Fibroblast of lung (primary cell): ENCODE measurements around the gene OR8B4. TPM values are rescaled to one million over a fixed set of nuclear protein-coding genes. Genes with fewer than 3 reads are reported as not detected.

Experiments used
- DNase-seq, 2 donors: peaks; one replicate each; pipeline versions ENCODE4 v3.0.0 to v3.0.0-alpha.2; 2010; ENCODE audit warnings: low read depth in 2 of 2
- H2AFZ ChIP-seq: 2 replicates; pipeline ENCODE4 v1.5.1; 2012; ENCODE audit warnings: low read length, control low read depth, inconsistent platforms
- H3K27ac ChIP-seq: 2 replicates; pipeline ENCODE4 v1.5.1; 2011; ENCODE audit warnings: low read length, control low read depth; ENCODE audit not compliant: insufficient read depth
- H3K27me3 ChIP-seq: 2 replicates; pipeline ENCODE4 v1.5.1; 2011; ENCODE audit warnings: mild to moderate bottlenecking, low read length; ENCODE audit not compliant: control insufficient read depth, insufficient read depth
- H3K36me3 ChIP-seq: 2 replicates; pipeline ENCODE4 v1.5.1; 2011; ENCODE audit warnings: low read length; ENCODE audit not compliant: control insufficient read depth, insufficient read depth
- H3K4me1 ChIP-seq: 2 replicates; pipeline ENCODE4 v1.5.1; 2011; ENCODE audit warnings: low read length; ENCODE audit not compliant: control insufficient read depth, insufficient read depth; ENCODE audit errors: extremely low read depth
- H3K4me2 ChIP-seq: 2 replicates; pipeline ENCODE4 v1.5.1; 2011; ENCODE audit warnings: low read length, control low read depth; ENCODE audit not compliant: insufficient read depth; ENCODE audit errors: extremely low read depth
- H3K4me3 ChIP-seq, 4 experiments: fragments of 200-600 bp in 1 of 4; sonication (generic) in 1 of 4; replicated peaks in 1 of 4; 2 replicates each; pipeline ENCODE4 v1.5.1; 2011 to 2016; ENCODE audit warnings: low read length in 4 of 4, low read depth in 3 of 4, mild to moderate bottlenecking in 3 of 4, control low read depth in 2 of 4, inconsistent platforms in 1 of 4, mixed read lengths in 1 of 4; ENCODE audit not compliant: insufficient read depth in 1 of 4; ENCODE audit errors: control extremely low read depth in 1 of 4
- H3K79me2 ChIP-seq: 2 replicates; pipeline ENCODE4 v1.5.1; 2012; ENCODE audit warnings: mild to moderate bottlenecking, low read length, inconsistent platforms; ENCODE audit not compliant: control insufficient read depth, insufficient read depth
- H3K9ac ChIP-seq: 2 replicates; pipeline ENCODE4 v1.5.1; 2011; ENCODE audit warnings: mild to moderate bottlenecking, low read length, control low read depth; ENCODE audit not compliant: insufficient read depth
- H3K9me3 ChIP-seq: 2 replicates; pipeline ENCODE4 v1.5.1; 2012; ENCODE audit warnings: low read depth, low read length; ENCODE audit not compliant: control insufficient read depth, insufficient read depth
- H4K20me1 ChIP-seq: 2 replicates; pipeline ENCODE4 v1.5.1; 2011; ENCODE audit warnings: low read length; ENCODE audit not compliant: control insufficient read depth, insufficient read depth; ENCODE audit errors: extremely low read depth
- CTCF ChIP-seq, 2 donors: IDR thresholded peaks in 1 of 2; conservative IDR thresholded peaks in 1 of 2; 1 replicate in 1 of 2; 2 replicates in 1 of 2; pipeline ENCODE4 v1.5.1; 2011 to 2012; ENCODE audit warnings: low read length in 2 of 2, control low read depth in 1 of 2, inconsistent platforms in 1 of 2, low read depth in 1 of 2, mild to moderate bottlenecking in 1 of 2
- EZH2 ChIP-seq: IDR thresholded peaks from 2 replicates; pipeline ENCODE4 v1.5.1; 2012; ENCODE audit warnings: low read length, control low read depth, mild to moderate bottlenecking; ENCODE audit errors: missing control alignments
- polyA plus RNA-seq, 2 donors: library from polyadenylated mRNA; depleted of rRNA in 1 of 2; stranded (reverse) in 1 of 2; unstranded in 1 of 2; fragments of >200 nt; gene quantifications; 2 replicates each; pipeline ENCODE4 v1.2.1, GENCODE V29; 2011 to 2012; ENCODE audit warnings: missing spikeins in 1 of 2
- total RNA-seq: library from RNA; depleted of rRNA; stranded (reverse); fragments of >200 nt; gene quantifications from 2 replicates; pipeline ENCODE4 v1.2.1, GENCODE V29; 2014

Gene OR8B4
- total and polyA plus RNA-seq, 2 donors (not counting 1 experiment from before 2014, with no cell fraction given) = not detected

- TF ChIP-seq EZH2 (no peak), CTCF (conservative IDR thresholded peaks at IDR 0.05 in 1 of 2, IDR thresholded peaks at IDR 0.05 in 1 of 2; ENCODE audit: low read depth in 1 of 2, low read length in 2 of 2) (no peak)
These were observed 4.9 kb upstream of the OR8B4 start for GRCh38 chr11:124429599-124429998.

GRCh38 chr11:124421043-124421442 lies 3.6 kb downstream of the OR8B4 start:
- Histone ChIP-seq H4K20me1 (no peaks in the 10 kb centered on the region), H2AFZ (no peak overlapping the region), H3K4me1 (no peaks in the 10 kb centered on the region), H3K27ac (no peak overlapping the region), H3K27me3 (no peaks in the 10 kb centered on the region), H3K4me2 (no peak overlapping the region), H3K79me2 (no peaks in the 10 kb centered on the region), H3K9ac (no peak overlapping the region), H3K9me3 (no peaks in the 10 kb centered on the region), H3K36me3 (no peaks in the 10 kb centered on the region), H3K4me3 (no peak overlapping the region)
- TF ChIP-seq CTCF (conservative IDR thresholded peaks at IDR 0.05 in 1 of 2, IDR thresholded peaks at IDR 0.05 in 1 of 2; ENCODE audit: low read depth in 1 of 2, low read length in 2 of 2) = no peak
- no peak for TF ChIP-seq EZH2
- DNase-seq = peak in 1 of 2 donors; percentile 5

More at GRCh38 chr11:124429599-124429998, 4.9 kb upstream of the OR8B4 start:
- H3K36me3 ChIP-seq = no peaks in the 10 kb centered on the region
- no peaks in the 10 kb centered on the region for H3K79me2 ChIP-seq
- H3K9ac ChIP-seq = no peak overlapping the region
- no peaks in the 10 kb centered on the region for H3K27me3 ChIP-seq
- H3K4me1 ChIP-seq = no peaks in the 10 kb centered on the region
- no peak overlapping the region for H3K4me2 ChIP-seq
- no peak overlapping the region for H3K27ac ChIP-seq
- no peaks in the 10 kb centered on the region for H4K20me1 ChIP-seq
- DNase-seq = no peak
- no peak overlapping the region for H2AFZ ChIP-seq
- no peaks in the 10 kb centered on the region for H3K9me3 ChIP-seq
- no peak overlapping the region for H3K4me3 ChIP-seq

GRCh38 chr11:124415356-124415923 lies 9.2 kb downstream of the OR8B4 start:
- H4K20me1 ChIP-seq = no peaks in the 10 kb centered on the region
- no peaks in the 10 kb centered on the region for H3K36me3 ChIP-seq
- H3K4me1 ChIP-seq = no peaks in the 10 kb centered on the region
- H2AFZ ChIP-seq = no peak overlapping the region
- TF ChIP-seq CTCF (conservative IDR thresholded peaks at IDR 0.05 in 1 of 2, IDR thresholded peaks at IDR 0.05 in 1 of 2; ENCODE audit: low read depth in 1 of 2, low read length in 2 of 2) (peak; percentile 66 to 71), EZH2 (no peak)
- H3K9ac ChIP-seq = no peak overlapping the region
- no peaks in the 10 kb centered on the region for H3K9me3 ChIP-seq
- H3K27ac ChIP-seq = no peak overlapping the region
- DNase-seq = peak; percentile 40 to 74
- no peak overlapping the region for H3K4me2 ChIP-seq
- no peak overlapping the region for H3K4me3 ChIP-seq
- no peaks in the 10 kb centered on the region for H3K79me2 ChIP-seq
- H3K27me3 ChIP-seq = no peaks in the 10 kb centered on the region
